ENCODE results near the gene ZSCAN5A. TPM values are rescaled to one million over a fixed set of nuclear protein-coding genes. Genes with fewer than 3 reads are reported as not detected.
"Not testable (repeated sequence)": the region's sequence is repeated elsewhere in the genome, so short reads cannot be mapped to it uniquely, and the experiment has no call there.

The ZSCAN5A gene
- total RNA-seq, 1 donor from 2014 or later, result 13.3 TPM

DNA sequence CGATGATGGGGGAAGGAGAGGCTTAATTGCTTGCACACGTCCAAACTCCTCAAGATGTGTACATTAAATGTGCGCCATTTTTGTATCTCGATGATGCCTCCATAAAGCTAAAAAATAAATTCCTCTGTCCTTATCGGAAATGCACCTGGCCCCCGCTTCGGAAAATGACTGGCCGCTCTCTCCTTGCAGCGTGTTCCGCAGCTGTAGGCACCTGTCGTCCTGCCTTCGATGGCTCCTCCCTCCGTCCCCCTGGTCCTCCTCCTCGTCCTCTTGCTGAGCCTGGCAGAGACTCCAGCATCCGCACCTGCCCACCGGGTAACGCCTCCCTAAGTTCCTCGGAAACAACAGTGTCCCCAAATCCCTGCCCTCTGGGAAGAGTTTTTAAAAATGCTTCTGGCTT lies 137.8 kb downstream of the ZSCAN5A start:
- H3K4me3 ChIP-seq, result no peak overlapping the region
- intact Hi-C loops (cut with DNase I), result no loop called here
- H3K36me3 ChIP-seq, result no peaks in the 10 kb centered on the region
- no peak for DNase-seq (ENCODE audit: low spot score in 2 of 2)
- no peaks in the 10 kb centered on the region for H3K9me3 ChIP-seq
- no peaks in the 10 kb centered on the region for H3K4me1 ChIP-seq
- no peak overlapping the region for H3K27ac ChIP-seq
- TF ChIP-seq, protein P1, sequence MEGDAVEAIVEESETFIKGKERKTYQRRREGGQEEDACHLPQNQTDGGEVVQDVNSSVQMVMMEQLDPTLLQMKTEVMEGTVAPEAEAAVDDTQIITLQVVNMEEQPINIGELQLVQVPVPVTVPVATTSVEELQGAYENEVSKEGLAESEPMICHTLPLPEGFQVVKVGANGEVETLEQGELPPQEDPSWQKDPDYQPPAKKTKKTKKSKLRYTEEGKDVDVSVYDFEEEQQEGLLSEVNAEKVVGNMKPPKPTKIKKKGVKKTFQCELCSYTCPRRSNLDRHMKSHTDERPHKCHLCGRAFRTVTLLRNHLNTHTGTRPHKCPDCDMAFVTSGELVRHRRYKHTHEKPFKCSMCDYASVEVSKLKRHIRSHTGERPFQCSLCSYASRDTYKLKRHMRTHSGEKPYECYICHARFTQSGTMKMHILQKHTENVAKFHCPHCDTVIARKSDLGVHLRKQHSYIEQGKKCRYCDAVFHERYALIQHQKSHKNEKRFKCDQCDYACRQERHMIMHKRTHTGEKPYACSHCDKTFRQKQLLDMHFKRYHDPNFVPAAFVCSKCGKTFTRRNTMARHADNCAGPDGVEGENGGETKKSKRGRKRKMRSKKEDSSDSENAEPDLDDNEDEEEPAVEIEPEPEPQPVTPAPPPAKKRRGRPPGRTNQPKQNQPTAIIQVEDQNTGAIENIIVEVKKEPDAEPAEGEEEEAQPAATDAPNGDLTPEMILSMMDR (IDR thresholded peaks at IDR 0.05), result no peak
- H3K27me3 ChIP-seq, result no peaks in the 10 kb centered on the region

DNA sequence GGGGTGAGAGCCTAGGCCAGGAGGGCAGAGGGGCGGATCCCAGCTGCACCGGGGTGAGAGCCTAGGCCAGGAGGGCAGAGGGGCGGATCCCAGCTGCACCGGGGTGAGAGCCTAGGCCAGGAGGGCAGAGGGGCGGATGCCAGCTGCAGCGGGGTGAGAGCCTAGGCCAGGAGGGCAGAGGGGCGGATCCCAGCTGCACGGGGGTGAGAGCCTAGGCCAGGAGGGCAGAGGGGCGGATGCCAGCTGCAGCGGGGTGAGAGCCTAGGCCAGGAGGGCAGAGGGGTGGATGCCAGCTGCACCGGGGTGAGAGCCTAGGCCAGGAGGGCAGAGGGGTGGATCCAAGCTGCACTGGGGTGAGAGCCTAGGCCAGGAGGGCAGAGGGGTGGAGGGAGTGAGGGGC lies 138.3 kb downstream of the ZSCAN5A start:
- H3K4me1 ChIP-seq; H3K4me3 ChIP-seq; H3K9me3 ChIP-seq; H3K27ac ChIP-seq; intact Hi-C loops (cut with DNase I); DNase-seq (ENCODE audit: low spot score in 2 of 2); H3K27me3 ChIP-seq; H3K36me3 ChIP-seq: not testable (repeated sequence)

DNA sequence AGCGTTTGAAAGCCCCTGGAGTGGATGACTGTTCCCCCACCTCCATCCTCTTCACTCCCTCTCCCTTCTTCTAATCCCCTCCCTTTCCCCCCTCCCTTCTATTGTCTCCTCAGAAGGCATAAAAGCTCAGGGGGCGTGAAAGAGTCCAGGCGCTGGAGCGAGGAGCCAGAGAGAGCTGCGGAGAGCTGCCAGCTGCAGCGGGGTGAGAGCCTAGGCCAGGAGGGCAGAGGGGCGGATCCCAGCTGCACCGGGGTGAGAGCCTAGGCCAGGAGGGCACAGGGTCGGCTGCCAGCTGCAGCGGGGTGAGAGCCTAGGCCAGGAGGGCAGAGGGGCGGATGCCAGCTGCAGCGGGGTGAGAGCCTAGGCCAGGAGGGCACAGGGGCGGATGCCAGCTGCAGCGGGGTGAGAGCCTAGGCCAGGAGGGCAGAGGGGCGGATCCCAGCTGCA lies 138.8 kb downstream of the ZSCAN5A start, which contains the start of gene GALP:
GALP (plus strand) TSS at position 148 of the 447 bp plus-strand sequence. CDS start 1,101 bp downstream, outside the sequence.
- H3K27me3 ChIP-seq; H3K9me3 ChIP-seq; H3K4me3 ChIP-seq; DNase-seq (ENCODE audit: low spot score in 2 of 2); intact Hi-C loops (cut with DNase I); H3K27ac ChIP-seq; H3K4me1 ChIP-seq; H3K36me3 ChIP-seq: not testable (repeated sequence)

DNA sequence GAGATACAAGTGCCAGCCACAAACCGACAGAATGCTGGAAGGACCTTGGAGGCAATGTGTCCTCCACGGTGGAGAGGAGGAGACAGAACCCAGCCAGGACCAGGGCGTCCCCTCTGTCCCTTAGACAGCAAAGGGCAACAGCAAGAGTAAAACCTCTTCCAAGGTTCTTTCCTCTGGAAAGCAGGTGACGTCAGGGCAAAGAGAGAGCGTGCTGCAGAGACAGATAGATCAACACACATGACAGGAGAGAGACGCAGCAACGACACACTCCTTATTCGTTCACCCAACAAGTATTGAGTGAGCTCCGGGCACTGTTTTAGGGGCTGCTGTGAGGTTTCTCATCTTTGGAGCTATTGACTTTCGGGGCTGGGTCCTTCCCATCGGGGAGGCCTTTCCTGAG lies 140.1 kb downstream of the ZSCAN5A start:
- no peak overlapping the region for H3K27ac ChIP-seq
- H3K27me3 ChIP-seq, result no peaks in the 10 kb centered on the region
- TF ChIP-seq, protein P1 (IDR thresholded peaks at IDR 0.05), result no peak
- intact Hi-C loops (cut with DNase I), result no loop called here
- DNase-seq (ENCODE audit: low spot score in 2 of 2), result no peak
- H3K9me3 ChIP-seq, result no peaks in the 10 kb centered on the region
- H3K4me1 ChIP-seq, result no peaks in the 10 kb centered on the region
- no peaks in the 10 kb centered on the region for H3K36me3 ChIP-seq
- no peak overlapping the region for H3K4me3 ChIP-seq

DNA sequence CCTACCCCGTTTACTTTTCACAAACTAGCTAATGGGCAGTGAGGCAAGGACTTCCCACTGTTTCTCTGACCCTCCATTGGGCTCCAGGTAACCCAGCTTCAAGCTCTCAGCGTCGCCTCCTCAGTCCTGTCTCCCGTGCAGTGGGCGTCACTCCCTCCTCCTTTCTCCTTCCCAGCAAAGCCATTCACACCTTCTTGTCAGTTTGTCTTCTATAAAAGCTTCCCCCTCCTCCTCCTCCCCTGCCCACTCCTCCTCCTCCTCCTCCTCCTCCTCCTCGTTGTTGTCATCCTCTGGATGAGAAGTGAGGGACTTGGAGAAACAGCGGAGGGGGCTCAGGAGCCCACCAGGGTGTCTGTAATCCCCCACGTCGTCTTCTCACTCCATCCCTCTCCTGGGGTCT lies 140.6 kb downstream of the ZSCAN5A start:
- Histone ChIP-seq H3K9me3 (no peaks in the 10 kb centered on the region), H3K36me3 (no peaks in the 10 kb centered on the region), H3K4me1 (no peaks in the 10 kb centered on the region), H3K4me3 (no peak overlapping the region), H3K27ac (no peak overlapping the region), H3K27me3 (no peaks in the 10 kb centered on the region)
- TF ChIP-seq, protein P1 (IDR thresholded peaks at IDR 0.05), result no peak
- no peak for DNase-seq (ENCODE audit: low spot score in 2 of 2)
- intact Hi-C loops (cut with DNase I), result no loop called here

Other genes with a start within 250 kb of the ZSCAN5A start
- 18.1 TPM for gene ZNF787, start 193.5 kb downstream of the ZSCAN5A start, total RNA-seq
- 94.9 TPM for gene ZNF444, start 173.6 kb downstream of the ZSCAN5A start, total RNA-seq
- gene GALP, start 138.8 kb downstream of the ZSCAN5A start, total RNA-seq, result not detected
- not detected for gene ZSCAN5B, start 117.1 kb downstream of the ZSCAN5A start, total RNA-seq
- not detected for gene ZSCAN5C, start 112.6 kb downstream of the ZSCAN5A start, total RNA-seq
- gene EDDM13, start 42.1 kb downstream of the ZSCAN5A start, total RNA-seq, result not detected
- 0.43 TPM for gene ZNF582, start 78.7 kb upstream of the ZSCAN5A start, total RNA-seq
- gene ZNF583, start 89.5 kb upstream of the ZSCAN5A start, total RNA-seq, result 0.21 TPM
- gene ZNF667, start 162.5 kb upstream of the ZSCAN5A start, total RNA-seq, result 2.2 TPM
- 4.8 TPM for gene ZNF471, start 193.0 kb upstream of the ZSCAN5A start, total RNA-seq
- gene ZFP28, start 224.1 kb upstream of the ZSCAN5A start, total RNA-seq, result 20.1 TPM